Ishikawa (cell line): ENCODE measurements around the gene A4GALT.

Experiments
- CEBPB ChIP-seq: IDR thresholded peaks from 2 replicates; pipeline ENCODE4 v1.6.1; 2012
- CREB1 ChIP-seq: IDR thresholded peaks from 2 replicates; pipeline ENCODE4 v1.6.1; 2012; ENCODE audit warnings: low read depth
- EGR1 ChIP-seq: IDR thresholded peaks from 2 replicates; pipeline ENCODE4 v1.6.1; 2012
- EP300 ChIP-seq: IDR thresholded peaks from 2 replicates; pipeline ENCODE4 v1.6.1; 2012; ENCODE audit warnings: borderline replicate concordance
- FOXM1 ChIP-seq: IDR thresholded peaks from 2 replicates; pipeline ENCODE4 v1.6.1; 2012; ENCODE audit warnings: low read depth, borderline replicate concordance
- MAX ChIP-seq: IDR thresholded peaks from 2 replicates; pipeline ENCODE4 v1.6.1; 2012
- NFIC ChIP-seq: IDR thresholded peaks from 2 replicates; pipeline ENCODE4 v1.6.1; 2012
- RAD21 ChIP-seq: IDR thresholded peaks from 2 replicates; pipeline ENCODE4 v1.6.1; 2012; ENCODE audit warnings: low read depth
- REST ChIP-seq: IDR thresholded peaks from 2 replicates; pipeline ENCODE4 v1.6.1; 2012; ENCODE audit warnings: low read depth, mild to moderate bottlenecking
- TAF1 ChIP-seq: IDR thresholded peaks from 2 replicates; pipeline ENCODE4 v1.6.1; 2012; ENCODE audit warnings: low read depth, mild to moderate bottlenecking
- TCF12 ChIP-seq: IDR thresholded peaks from 2 replicates; pipeline ENCODE4 v1.6.1; 2012; ENCODE audit warnings: low read depth
- TEAD4 ChIP-seq: IDR thresholded peaks from 2 replicates; pipeline ENCODE4 v1.6.1; 2012
- USF1 ChIP-seq: IDR thresholded peaks from 2 replicates; pipeline ENCODE4 v1.6.1; 2012
- YY1 ChIP-seq: IDR thresholded peaks from 2 replicates; pipeline ENCODE4 v1.6.1; 2012; ENCODE audit warnings: low read depth

GRCh38 chr22:42693055-42693762 lies 27.5 kb downstream of the A4GALT start:
- no peak for TF ChIP-seq EGR1
- TF ChIP-seq YY1, result no peak
- no peak for TF ChIP-seq CEBPB
- no peak for TF ChIP-seq MAX
- no peak for TF ChIP-seq RAD21
- TF ChIP-seq REST, result no peak
- TF ChIP-seq FOXM1, result no peak
- no peak for TF ChIP-seq EP300
- no peak for TF ChIP-seq TCF12
- no peak for TF ChIP-seq TAF1
- no peak for TF ChIP-seq CREB1
- TF ChIP-seq USF1, result no peak
- TF ChIP-seq NFIC, result no peak
- TF ChIP-seq TEAD4, result no peak
